ENCODE measurements around the gene FJX1.

DNA sequence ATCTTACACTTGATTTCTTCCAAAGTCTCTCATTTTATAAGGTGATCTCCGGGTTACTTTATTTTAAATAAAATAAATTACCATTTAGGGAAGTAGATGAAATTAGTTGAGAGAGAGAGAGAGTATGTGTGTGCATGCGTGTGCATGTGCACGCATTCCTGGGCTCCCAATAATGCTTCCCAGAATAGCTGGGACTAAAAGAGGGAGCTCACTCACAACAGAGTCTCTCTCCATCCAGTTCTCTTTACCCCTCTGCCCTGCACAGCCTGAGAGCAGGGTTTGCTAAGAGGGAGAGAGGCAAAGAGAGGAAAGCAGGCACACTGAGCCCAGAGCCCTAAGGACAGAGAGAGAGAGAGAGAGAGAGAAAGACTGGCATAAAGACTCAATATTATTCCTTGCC lies 33.0 kb downstream of the FJX1 start:
- TF ChIP-seq ELF1 (IDR thresholded peaks at IDR 0.05; ENCODE audit: borderline replicate concordance, low read depth) (no peak), EZH2phosphoT487 (IDR thresholded peaks at IDR 0.05; ENCODE audit: borderline replicate concordance) (no peak), CTCF (IDR thresholded peaks at IDR 0.05 in 2 of 3, conservative IDR thresholded peaks at IDR 0.05 in 1 of 3; ENCODE audit: borderline replicate concordance in 1 of 3, insufficient read depth in 1 of 3, low read depth in 2 of 3, low read length in 2 of 3) (no peak), RAD21 (IDR thresholded peaks at IDR 0.05; ENCODE audit: low read depth) (no peak), TCF7L2 (IDR thresholded peaks at IDR 0.05; ENCODE audit: borderline replicate concordance, extremely low read depth, insufficient read depth, insufficient read length) (no peak), POLR2AphosphoS5 (IDR thresholded peaks at IDR 0.05; ENCODE audit: low read depth, low read length) (no peak), ZBTB33 (IDR thresholded peaks at IDR 0.05; ENCODE audit: extremely low read depth, insufficient replicate concordance, low read length) (no peak), SRF (IDR thresholded peaks at IDR 0.05; ENCODE audit: low read depth) (no peak), CBX3 (IDR thresholded peaks at IDR 0.05; ENCODE audit: low read depth) (no peak), YY1 (IDR thresholded peaks at IDR 0.05; ENCODE audit: extremely low read depth, insufficient replicate concordance, low read depth, low read length) (no peak)
- TF ChIP-seq, protein P1, sequence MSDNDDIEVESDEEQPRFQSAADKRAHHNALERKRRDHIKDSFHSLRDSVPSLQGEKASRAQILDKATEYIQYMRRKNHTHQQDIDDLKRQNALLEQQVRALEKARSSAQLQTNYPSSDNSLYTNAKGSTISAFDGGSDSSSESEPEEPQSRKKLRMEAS (IDR thresholded peaks at IDR 0.05): no peak
- TF ChIP-seq, protein P2, sequence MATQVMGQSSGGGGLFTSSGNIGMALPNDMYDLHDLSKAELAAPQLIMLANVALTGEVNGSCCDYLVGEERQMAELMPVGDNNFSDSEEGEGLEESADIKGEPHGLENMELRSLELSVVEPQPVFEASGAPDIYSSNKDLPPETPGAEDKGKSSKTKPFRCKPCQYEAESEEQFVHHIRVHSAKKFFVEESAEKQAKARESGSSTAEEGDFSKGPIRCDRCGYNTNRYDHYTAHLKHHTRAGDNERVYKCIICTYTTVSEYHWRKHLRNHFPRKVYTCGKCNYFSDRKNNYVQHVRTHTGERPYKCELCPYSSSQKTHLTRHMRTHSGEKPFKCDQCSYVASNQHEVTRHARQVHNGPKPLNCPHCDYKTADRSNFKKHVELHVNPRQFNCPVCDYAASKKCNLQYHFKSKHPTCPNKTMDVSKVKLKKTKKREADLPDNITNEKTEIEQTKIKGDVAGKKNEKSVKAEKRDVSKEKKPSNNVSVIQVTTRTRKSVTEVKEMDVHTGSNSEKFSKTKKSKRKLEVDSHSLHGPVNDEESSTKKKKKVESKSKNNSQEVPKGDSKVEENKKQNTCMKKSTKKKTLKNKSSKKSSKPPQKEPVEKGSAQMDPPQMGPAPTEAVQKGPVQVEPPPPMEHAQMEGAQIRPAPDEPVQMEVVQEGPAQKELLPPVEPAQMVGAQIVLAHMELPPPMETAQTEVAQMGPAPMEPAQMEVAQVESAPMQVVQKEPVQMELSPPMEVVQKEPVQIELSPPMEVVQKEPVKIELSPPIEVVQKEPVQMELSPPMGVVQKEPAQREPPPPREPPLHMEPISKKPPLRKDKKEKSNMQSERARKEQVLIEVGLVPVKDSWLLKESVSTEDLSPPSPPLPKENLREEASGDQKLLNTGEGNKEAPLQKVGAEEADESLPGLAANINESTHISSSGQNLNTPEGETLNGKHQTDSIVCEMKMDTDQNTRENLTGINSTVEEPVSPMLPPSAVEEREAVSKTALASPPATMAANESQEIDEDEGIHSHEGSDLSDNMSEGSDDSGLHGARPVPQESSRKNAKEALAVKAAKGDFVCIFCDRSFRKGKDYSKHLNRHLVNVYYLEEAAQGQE (IDR thresholded peaks at IDR 0.05; ENCODE audit: low read depth): no peak
